Right lobe of liver (tissue), 4 donors: ENCODE results near the gene SBF2.

Source experiments
- CTCF ChIP-seq, 4 donors: fragments of 200-600 bp in 3 of 4; fragments of 450-650 bp in 1 of 4; IDR thresholded peaks; one replicate each; pipeline versions ENCODE4 v1.5.1 to v1.8.0; 2016 to 2022; ENCODE audit warnings: antibody characterized with exemption in 4 of 4, mild to moderate bottlenecking in 2 of 4
- POLR2A ChIP-seq: fragments of 450-650 bp; IDR thresholded peaks from one replicate; pipeline ENCODE4 v1.6.1; 2017; ENCODE audit warnings: antibody characterized with exemption, mild to moderate bottlenecking
- donor health status: DM: no; HTN: no; CAD: no.
- donor health status: DM: no; HTN: no; CAD: no.
- donor health status: DM: no; HTN: yes; CAD: no.

DNA sequence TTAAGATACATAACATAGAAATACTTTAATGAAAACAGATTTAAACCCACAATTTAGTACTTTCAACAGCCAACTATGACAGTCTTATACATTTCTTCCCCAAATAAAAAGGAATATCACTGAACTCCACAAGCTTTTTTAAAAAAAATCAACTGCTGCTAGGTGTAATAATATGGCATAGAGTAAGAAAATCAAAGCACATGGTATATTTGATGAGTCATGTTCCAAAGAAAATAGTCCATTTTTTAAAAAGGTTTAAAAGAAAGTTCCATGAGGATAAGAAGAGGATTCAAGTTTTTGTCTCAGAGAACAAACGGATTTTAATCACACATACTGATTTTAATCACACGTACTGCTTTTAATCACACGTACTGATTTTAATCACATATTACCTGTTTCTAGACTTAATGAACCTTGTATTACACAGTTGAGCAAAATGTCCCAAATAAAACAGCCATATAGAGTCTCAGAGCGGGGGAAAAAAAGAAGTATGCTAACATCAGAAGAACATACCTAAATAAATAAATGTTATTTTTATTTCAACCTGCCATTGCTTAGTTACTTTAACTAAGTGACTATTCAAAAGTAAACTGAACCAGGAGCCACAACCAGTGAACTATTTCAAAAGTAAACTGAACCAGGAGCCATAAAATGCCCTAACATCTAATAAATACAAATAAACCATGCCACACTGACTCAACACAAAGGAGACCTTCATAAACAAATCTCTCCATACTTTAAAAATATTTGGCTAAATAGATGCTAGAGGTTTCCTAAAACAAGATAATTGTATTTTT lies 198.4 kb downstream of the SBF2 start:
- TF ChIP-seq CTCF (IDR thresholded peaks at IDR 0.05): no peak
- TF ChIP-seq POLR2A: no peak
